HuH-7 (cell line): Measurements from ENCODE around the gene CXCL11.
"Not testable (repeated sequence)": the region's sequence is repeated elsewhere in the genome, so short reads cannot be mapped to it uniquely, and the experiment has no call there.

Experiments
- DNase-seq: peaks from one replicate; pipeline ENCODE4 v3.0.0; 2011; ENCODE audit warnings: low spot score

Gene CXCL11

DNA sequence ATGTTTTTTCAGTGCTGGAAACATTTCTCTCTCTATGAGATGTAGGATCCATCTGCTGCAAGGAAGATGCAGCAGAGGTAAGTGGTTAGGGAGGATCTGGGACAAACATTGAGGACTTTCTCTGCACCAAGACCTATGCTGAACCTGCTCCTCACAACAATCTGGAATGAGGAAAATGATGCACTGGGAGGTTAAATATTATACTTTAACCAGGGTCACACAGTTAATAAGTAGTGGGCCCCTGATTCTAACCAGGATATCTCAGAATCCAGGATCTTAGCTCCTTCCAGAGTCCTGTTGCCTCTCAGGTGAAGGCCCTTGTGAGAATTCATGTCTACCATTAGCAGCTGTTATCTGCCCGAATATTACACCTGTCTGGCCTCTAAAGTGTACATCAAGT is 35.6 kb downstream of the CXCL11 start:
- DNase-seq: no peak

DNA sequence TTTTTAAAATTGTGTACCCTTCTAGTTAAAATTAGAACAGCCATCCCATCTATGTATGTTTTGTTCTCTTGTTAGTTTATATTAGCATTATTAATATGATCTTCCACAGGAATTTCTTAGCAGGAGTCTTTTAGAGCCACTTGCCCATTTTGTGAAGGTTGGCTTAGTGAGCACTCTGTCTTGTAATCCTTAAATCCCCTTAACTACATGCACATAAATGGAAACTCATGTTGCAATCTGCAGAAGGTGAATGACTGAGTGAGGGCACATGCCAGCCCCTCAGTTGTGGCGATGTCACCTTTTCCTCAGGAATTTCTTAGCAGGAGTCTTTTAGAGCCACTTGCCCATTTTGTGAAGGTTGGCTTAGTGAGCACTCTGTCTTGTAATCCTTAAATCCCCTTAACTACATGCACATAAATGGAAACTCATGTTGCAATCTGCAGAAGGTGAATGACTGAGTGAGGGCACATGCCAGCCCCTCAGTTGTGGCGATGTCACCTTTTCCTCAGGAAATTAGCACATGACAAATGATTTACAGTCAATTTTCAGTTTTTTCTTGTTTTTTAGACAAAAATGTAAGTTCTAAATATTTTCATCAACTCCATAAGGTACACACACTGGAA is 37.2 kb downstream of the CXCL11 start:
- DNase-seq: not testable (repeated sequence)

DNA sequence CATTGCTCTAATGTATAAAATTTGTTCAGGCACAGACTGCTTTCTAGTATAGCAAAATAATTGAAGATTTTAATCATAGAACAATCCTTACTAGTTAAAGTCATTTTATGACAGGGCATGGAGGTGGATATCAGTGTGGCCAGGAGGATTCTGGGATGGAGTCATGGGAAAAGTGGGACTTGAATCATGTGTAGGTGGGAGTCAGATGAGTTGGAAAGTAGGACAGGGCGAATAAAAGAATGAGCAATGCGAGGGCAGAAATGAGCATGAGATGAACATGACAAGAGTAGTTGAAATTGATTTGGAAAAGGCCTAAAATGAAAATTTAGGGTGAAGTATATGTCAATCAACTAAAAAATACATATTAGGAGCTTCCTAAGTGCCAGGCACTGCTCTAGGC is 37.9 kb downstream of the CXCL11 start:
- no peak for DNase-seq

DNA sequence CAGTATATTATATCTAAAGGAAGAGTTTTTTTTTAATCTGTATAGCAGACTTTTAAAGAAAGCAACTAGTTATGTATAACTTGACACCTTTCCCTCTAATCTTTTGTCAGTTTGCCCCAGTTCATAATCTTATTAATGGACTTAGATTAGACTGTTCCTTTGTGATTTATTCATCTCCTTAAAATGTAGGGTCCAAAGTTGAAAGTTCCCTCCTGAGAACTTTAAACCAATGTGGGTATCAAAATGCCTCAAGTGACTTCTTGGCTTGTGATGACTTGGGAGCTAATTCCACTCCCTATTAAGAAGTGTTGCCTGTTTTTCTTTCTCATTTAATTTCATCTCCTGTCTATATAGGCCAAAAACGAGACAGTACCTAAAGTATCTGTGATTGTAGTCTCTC is 38.8 kb downstream of the CXCL11 start:
- DNase-seq: no peak

DNA sequence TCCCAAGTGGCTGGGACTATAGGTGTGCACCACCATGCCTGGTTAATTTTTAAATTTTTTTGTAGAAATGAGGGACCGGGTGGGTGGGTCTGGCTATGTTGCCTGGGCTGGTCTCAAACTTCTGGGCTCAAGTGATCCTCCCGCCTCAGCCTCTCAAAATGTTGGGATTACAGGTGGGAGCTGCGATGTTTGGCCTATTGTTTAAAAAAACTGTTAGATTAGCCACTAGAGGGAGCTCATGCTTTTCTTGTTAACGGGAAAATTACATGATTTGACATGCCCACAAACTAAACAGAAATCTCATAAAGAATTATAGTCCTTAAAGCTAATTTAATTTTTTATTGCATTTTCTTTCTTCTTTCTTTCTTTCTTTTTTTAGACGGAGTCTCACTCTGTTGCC is 40.1 kb downstream of the CXCL11 start:
- no peak for DNase-seq

DNA sequence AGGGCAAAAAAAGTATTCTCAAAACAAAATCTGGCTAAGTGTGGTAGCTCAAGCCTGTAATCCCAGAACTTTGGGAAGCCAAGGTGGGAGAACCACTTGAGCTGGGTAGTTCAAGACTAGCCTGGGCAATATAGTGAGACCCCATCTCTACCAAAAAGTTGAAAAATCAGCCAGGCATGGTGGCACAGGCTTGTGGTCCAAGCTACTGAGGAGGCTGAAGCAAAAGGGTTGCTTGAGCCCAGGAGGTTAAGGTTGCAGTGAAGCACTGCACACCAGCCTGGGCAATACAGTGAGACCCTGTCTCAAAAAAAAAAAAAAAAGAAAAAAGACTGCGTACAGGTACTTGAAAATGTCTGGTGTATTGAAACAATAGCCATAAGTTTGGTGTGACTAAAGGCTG is 43.4 kb downstream of the CXCL11 start:
- no peak for DNase-seq

DNA sequence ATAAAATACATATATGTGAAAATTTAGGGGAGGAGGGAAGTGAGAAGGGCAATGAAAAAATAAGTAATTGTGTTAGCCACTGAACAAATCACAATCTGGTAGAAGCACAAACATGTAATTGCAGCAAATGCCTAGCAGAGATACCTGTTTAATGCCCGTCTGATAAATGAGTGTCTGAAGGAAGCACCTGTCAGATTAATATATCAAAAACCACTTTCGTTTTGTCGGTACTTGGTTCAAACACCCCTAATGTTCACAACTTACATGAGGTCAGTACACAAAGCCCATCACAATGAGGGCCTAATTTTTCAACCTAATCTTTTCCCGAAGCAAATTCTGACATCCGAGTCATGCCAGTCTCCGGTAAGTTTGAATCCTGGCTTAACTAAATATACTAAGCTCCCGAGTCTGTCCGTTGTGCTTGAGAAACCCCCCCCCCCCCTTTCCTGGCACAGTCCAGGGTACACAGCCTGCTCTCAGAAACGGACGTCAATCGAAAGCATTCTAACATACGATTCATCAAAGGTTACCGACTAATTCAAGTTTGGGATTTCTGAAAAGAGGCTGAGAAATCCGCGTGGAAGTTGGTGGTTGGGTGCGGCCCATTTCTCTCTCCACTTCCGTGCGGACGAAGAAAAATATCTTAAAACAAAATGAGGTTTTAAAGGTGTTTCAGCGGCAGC is 45.9 kb downstream of the CXCL11 start:
- no peak for DNase-seq

DNA sequence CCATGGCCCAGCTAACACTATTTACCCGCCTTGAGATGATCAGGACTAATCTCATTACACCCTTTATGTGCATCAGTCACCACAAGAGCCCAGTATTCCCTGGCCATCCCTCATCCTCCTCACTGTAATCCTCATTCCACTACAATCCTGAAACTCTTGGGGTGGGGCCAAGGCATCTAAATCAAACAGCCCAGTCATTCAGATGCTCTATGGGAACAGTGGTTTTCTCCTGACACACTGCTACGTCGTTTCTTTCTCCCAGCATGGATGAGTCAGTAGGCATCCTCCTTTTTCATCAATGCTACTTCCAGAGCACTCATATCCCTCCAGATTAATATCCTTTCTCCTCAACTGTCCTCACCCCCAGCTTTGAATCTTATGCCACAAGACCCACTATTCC is 50.8 kb downstream of the CXCL11 start:
- no peak for DNase-seq
